AG08395 (cell line): ENCODE results near the gene MARCHF11.

Experiments
- DNase-seq: peaks from one replicate; pipeline ENCODE4 v3.0.0; 2012; ENCODE audit warnings: mixed read lengths, low spot score

MARCHF11 gene

GRCh38 chr5:16051246-16051755 lies 128.3 kb downstream of the MARCHF11 start:
- DNase-seq: peak; percentile 50

- no peak for DNase-seq
These were observed 129.2 kb downstream of the MARCHF11 start for GRCh38 chr5:16050414-16050813.

GRCh38 chr5:16049761-16050160 lies 129.8 kb downstream of the MARCHF11 start:
- DNase-seq: no peak

- DNase-seq: no peak
These were observed 131.5 kb downstream of the MARCHF11 start for GRCh38 chr5:16048132-16048531.

GRCh38 chr5:16043349-16043965 lies 136.1 kb downstream of the MARCHF11 start:
- DNase-seq: no peak

GRCh38 chr5:16037121-16037845 lies 142.3 kb downstream of the MARCHF11 start:
- no peak for DNase-seq

GRCh38 chr5:16034319-16035001 lies 145.1 kb downstream of the MARCHF11 start:
- no peak for DNase-seq

- no peak for DNase-seq
These were observed 146.2 kb downstream of the MARCHF11 start for GRCh38 chr5:16033187-16033925.

GRCh38 chr5:16028708-16029107 lies 150.9 kb downstream of the MARCHF11 start:
- DNase-seq: no peak

- no peak for DNase-seq
These were observed 153.9 kb downstream of the MARCHF11 start for GRCh38 chr5:16025681-16026080.

GRCh38 chr5:16018970-16019369 lies 160.6 kb downstream of the MARCHF11 start:
- DNase-seq: no peak

GRCh38 chr5:16017720-16018119 lies 161.9 kb downstream of the MARCHF11 start:
- no peak for DNase-seq
